Fibroblast of pulmonary artery (primary cell): Measurements from ENCODE around the gene KRT79.
"Not testable (repeated sequence)": the region's sequence is repeated elsewhere in the genome, so short reads cannot be mapped to it uniquely, and the experiment has no call there.

Source experiments
- DNase-seq: peaks from one replicate; pipeline ENCODE4 v3.0.0-alpha.2; 2010; ENCODE audit warnings: low read depth
- H3K4me3 ChIP-seq: replicated peaks from 2 replicates; pipeline ENCODE4 v1.5.1; 2011; ENCODE audit warnings: low read depth, mild to moderate bottlenecking, control low read depth, low read length, moderate library complexity
- TF ChIP-seq, protein P1 (sequence below): IDR thresholded peaks from 2 replicates; pipeline ENCODE4 v1.5.1; 2011; ENCODE audit warnings: mild to moderate bottlenecking, control low read depth, low read length, inconsistent platforms; ENCODE audit errors: missing control alignments

KRT79 gene

DNA sequence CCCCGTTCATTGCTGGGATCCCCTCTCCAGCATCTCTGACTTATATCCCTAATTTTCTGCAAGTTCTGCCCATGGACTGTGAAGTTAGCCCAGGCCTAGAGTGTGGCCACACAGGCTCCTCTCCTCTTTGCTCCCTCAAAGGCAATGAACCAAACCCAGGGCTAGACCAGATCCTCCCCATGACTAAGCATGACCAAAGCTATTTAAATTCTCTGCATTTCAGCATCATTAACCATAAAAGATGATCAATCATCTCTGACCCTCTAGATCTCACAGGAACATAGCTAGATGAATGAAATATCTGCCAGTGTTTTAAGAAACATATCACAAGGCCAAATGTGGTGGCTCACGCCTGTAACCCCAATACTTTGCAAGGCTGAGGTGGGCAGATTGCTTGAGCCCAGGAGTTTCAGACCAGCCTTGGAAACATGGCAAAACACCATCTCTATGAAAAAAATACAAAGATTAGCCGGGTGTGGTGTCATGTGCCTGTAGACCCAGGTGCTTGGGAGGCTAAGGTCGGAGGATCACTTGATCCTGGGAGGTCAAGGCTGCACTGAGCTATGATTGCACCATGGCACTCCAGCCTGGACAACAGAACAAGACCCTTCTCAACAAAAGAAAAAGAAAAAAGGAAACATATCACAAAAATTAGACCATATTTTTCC is 36.0 kb downstream of the KRT79 start:
- TF ChIP-seq, protein P1, sequence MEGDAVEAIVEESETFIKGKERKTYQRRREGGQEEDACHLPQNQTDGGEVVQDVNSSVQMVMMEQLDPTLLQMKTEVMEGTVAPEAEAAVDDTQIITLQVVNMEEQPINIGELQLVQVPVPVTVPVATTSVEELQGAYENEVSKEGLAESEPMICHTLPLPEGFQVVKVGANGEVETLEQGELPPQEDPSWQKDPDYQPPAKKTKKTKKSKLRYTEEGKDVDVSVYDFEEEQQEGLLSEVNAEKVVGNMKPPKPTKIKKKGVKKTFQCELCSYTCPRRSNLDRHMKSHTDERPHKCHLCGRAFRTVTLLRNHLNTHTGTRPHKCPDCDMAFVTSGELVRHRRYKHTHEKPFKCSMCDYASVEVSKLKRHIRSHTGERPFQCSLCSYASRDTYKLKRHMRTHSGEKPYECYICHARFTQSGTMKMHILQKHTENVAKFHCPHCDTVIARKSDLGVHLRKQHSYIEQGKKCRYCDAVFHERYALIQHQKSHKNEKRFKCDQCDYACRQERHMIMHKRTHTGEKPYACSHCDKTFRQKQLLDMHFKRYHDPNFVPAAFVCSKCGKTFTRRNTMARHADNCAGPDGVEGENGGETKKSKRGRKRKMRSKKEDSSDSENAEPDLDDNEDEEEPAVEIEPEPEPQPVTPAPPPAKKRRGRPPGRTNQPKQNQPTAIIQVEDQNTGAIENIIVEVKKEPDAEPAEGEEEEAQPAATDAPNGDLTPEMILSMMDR, result no peak
- no peak for DNase-seq
- H3K4me3 ChIP-seq, result no peak overlapping the region

DNA sequence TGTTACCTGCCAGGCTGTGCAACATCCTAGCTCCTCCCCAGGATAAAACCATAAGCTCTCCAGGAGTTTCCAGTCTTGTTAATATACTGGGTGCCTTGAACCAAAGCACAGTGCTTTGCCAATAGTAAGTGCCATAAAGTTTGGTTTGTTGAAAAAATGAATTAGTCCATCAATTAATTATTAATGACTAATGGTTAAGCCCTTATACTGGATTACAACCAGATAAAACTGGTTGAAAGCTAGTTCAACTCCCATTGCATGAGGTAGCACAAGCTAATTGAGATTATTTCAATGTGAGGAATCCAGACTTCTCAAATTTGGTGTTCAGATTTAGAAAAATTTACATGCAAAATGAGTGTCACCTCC is 36.6 kb downstream of the KRT79 start:
- TF ChIP-seq, protein P1, result no peak
- H3K4me3 ChIP-seq, result no peak overlapping the region
- no peak for DNase-seq

DNA sequence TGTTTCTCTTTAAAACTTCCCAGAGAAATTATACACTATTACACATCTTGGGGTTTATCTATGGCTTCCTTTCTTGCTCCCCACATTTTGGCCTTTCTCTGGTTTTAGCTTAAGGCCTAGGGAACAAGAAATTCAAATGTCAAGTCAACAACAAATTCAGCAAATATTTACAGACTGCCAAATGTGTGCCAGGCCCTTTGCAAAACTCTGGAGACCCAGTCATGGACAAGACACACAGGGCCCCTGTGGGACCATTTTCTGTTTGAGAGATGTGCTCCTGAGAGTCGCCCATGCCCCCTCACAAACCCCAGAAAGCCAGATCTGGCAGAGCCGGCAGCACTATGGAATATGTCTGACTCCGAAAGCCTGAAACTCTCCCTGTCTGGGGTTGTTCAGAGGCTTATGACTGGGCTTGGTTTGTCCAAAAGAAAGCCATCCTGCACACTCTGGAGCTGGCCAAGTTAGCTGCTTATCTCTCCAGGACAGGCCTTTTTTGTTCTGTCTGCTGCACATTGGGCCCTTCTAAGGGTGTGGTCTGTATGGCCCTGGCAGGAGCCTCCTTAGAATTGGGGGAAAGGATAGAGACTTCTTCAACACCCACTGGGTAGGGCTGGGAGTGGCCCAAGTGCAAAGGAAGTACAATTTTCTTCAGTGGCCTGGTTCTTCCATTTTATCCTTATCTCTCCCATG is 37.1 kb downstream of the KRT79 start:
- H3K4me3 ChIP-seq, result no peak overlapping the region
- TF ChIP-seq, protein P1, result no peak
- no peak for DNase-seq

DNA sequence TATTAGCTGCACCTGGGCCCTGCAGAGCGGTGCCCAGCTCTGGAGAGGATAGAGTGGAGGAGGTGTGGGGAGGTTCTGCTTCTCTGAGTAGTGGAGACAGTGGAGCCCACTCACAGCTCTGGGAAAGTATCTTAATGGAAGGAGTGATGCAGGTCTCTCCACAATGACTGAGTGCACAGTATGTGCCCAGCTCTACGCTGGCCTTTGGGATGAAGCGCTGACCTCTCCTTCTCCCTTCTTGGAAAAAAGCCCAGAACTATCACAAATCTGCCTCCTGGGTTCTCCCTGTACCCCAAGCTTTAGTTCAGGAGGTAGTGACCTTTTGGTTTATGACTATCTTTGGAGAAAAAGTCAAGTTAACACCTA is 37.7 kb downstream of the KRT79 start:
- TF ChIP-seq, protein P1, result no peak
- H3K4me3 ChIP-seq, result no peak overlapping the region
- no peak for DNase-seq

DNA sequence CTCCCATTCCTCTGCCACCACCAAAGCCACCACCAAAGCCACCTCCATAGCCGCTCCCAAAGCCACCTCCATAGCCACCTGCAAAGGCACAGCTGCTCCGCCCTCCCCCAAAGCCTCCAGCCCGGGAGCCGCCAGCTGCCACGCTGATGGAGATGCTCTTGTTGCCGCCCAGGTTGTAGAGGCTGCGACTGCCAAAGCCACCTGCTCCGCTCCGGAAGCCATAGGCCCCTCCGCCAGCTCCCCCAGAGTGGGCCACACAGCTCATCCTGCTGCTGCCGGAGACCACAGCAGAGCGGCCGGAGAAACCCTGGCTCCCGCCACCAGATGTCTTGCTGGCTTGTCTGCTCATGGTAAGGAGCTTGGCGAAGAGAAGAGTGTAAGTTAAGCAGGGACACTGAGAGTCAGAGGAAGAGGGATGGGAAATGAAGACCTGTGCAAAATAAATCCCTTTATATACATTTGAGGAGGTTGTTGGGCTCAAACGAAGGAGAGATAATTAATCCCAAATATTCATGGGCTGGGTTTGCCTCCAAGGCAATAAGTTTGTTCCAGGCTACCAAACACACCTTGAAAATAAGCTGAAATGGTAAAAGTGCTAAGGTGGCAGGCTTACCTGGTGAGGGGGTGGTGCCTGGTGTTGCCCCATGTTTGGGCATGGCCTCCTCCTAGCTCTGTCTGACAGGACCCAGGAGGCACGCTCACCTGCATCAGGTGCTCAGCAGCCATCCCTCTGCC is 38.2 kb downstream of the KRT79 start, which contains the start of gene KRT3:
Gene KRT3, minus strand, starts transcription at position 424 of the 735 bp plus-strand sequence. Its CDS starts 75 bp downstream, at position 349.
- no peak within 1 kb of the TSS for H3K4me3 ChIP-seq
- TF ChIP-seq, protein P1, result no peak
- DNase-seq, result no peak

DNA sequence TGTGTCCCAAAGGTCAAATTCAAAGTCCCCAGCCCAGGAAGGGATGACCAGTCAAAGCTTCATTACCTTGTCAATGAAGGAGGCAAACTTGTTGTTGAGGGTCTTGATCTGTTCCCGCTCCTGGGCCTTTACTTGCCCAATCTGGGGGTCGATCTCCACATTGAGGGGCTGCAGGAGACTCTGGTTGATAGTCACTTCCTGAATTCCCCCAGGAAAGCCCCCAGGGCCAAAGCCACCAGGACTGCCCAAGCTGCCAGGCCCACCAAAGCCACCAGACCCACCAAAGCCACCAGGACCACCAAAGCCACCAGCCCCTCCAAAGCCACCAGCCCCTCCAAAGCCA is 38.8 kb downstream of the KRT79 start:
- not testable (repeated sequence) for DNase-seq, H3K4me3 ChIP-seq

DNA sequence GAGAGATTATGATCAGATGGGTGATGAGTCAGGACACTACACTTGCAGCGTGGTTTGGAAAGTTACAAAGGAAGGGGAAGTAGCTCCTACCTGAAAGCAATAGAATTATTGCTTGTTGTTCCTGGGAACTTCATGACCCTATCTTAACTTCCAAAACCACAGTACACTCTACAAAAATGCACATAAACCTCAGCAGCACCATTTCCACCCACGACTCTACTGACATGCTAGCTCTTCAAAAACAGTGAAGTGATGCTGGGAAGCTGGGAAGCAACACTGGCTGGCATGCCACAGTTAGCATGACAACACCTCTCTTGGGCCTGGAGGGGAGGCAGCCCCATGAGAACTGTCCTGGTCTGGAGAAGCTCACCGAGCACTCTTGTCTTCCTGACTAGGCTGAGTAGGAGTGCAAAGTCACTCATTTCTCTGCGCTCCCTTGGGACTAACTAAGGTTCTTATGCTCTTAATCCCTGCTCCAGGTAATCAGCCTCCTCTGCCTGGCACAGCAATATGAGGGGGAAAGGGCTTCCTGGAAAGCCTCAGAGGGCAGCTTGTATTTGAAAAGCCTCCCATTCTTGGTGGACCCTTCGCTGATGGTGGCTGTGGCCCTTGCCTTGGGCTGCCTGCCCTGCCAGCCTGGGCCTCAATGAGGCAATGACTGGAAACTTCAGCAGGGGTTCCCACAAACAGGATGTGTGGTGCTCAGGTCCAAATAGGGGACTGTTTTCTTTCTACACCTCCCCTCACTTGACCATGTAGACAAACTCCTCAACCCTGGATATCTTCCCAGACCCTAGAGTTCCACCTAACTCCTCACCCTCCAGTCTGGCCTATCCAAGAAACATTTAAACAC is 39.4 kb downstream of the KRT79 start:
- H3K4me3 ChIP-seq, result no peak overlapping the region
- TF ChIP-seq, protein P1, result no peak
- DNase-seq, result no peak
